GM12878 (cell line): ENCODE measurements around the gene GJD2. TPM values are rescaled to one million over a fixed set of nuclear protein-coding genes. Genes with fewer than 3 reads are reported as not detected.

ENCODE experiments used
- ATAC-seq: fragments of 200-7000 bp; cut with Tn5 transposase; 3 replicates; pipeline ENCODE4 v1.9.1; 2020; ENCODE audit warnings: mild to moderate bottlenecking, moderate library complexity
- BruUV-seq: library from RNA; stranded (reverse); fragments of 400-500 nt; replicated peaks from 2 replicates; lab custom pipeline; 2021; lab: Mats Ljungman, UMichigan
- CTCF ChIA-PET: fragments of 300-600 bp; sonication (Branson Sonifier 250); formaldehyde crosslinking; extraction: SDS; loops from one replicate; lab custom pipeline; 2021; ENCODE audit warnings: inconsistent platforms; lab: Yijun Ruan, JAX
- POLR2A ChIA-PET: fragments of 350-600 bp; formaldehyde crosslinking; extraction: SDS; loops from one replicate; lab custom pipeline; 2021; ENCODE audit warnings: inconsistent platforms; lab: Charles Lee
- RAD21 ChIA-PET: fragments of 300-600 bp; sonication (Branson Sonifier 250); formaldehyde crosslinking; loops from one replicate; lab custom pipeline; 2023; ENCODE audit warnings: antibody characterized with exemption; ENCODE audit not compliant: unreplicated experiment; lab: Charles Lee
- SMC1A ChIA-PET: fragments of 300-600 bp; sonication (Branson Sonifier 250); formaldehyde crosslinking; loops from one replicate; lab custom pipeline; 2023; ENCODE audit not compliant: unreplicated experiment, uncharacterized antibody; lab: Charles Lee
- DNase-seq: peaks from one replicate; pipeline ENCODE4 v3.0.0-alpha.2; 2011; ENCODE audit warnings: low read depth, low spot score
- FAIRE-seq: peaks from 3 replicates; lab custom pipeline; 2011; peaks lifted over from hg19 to GRCh38; lab: Jason Lieb, UNC
- H2AFZ ChIP-seq: 2 replicates; pipeline ENCODE4 v1.6.0; 2011; ENCODE audit warnings: low read depth, low read length, control low read depth; ENCODE audit not compliant: control insufficient read depth
- H3K27ac ChIP-seq: 2 replicates; pipeline ENCODE4 v1.5.1; 2011; ENCODE audit warnings: control low read depth; ENCODE audit not compliant: control insufficient read depth, insufficient read depth
- H3K27me3 ChIP-seq, 2 experiments: replicated peaks in 1 of 2; 2 replicates each; pipeline versions ENCODE4 v1.6.0 to v1.6.1; 2011; ENCODE audit warnings: low read length in 1 of 2; ENCODE audit not compliant: control insufficient read depth in 2 of 2, insufficient read depth in 2 of 2
- H3K36me3 ChIP-seq, 2 experiments: 2 replicates each; pipeline ENCODE4 v1.5.1; 2011; ENCODE audit warnings: low read length in 1 of 2; ENCODE audit not compliant: control insufficient read depth in 2 of 2, insufficient read depth in 2 of 2
- H3K4me1 ChIP-seq: 2 replicates; pipeline ENCODE4 v1.6.1; 2011; ENCODE audit warnings: mild to moderate bottlenecking, low read length, moderate library complexity, mixed read lengths; ENCODE audit not compliant: control insufficient read depth, insufficient read depth
- H3K4me2 ChIP-seq: 2 replicates; pipeline ENCODE4 v1.6.0; 2011; ENCODE audit warnings: control low read depth; ENCODE audit not compliant: control insufficient read depth, insufficient read depth
- H3K4me3 ChIP-seq: fragments of 200-600 bp; sonication (generic); 2 replicates; pipeline ENCODE4 v1.5.1; 2016
- H3K79me2 ChIP-seq: 2 replicates; pipeline ENCODE4 v1.6.0; 2011; ENCODE audit warnings: low read length; ENCODE audit not compliant: control insufficient read depth, insufficient read depth
- H3K9ac ChIP-seq: 2 replicates; pipeline ENCODE4 v1.8.0; 2011; ENCODE audit warnings: low read length, control low read depth, mixed read lengths; ENCODE audit not compliant: control insufficient read depth, insufficient read depth
- H3K9me3 ChIP-seq: replicated peaks from 3 replicates; pipeline ENCODE4 v1.5.1; 2011; ENCODE audit warnings: mild to moderate bottlenecking, low read length; ENCODE audit not compliant: control insufficient read depth, insufficient read depth
- H4K20me1 ChIP-seq: 2 replicates; pipeline ENCODE4 v1.6.0; 2011; ENCODE audit not compliant: control insufficient read depth, insufficient read depth
- CBX5 ChIP-seq: sonication (generic); IDR thresholded peaks from 2 replicates; pipeline ENCODE4 v1.6.1; 2016; ENCODE audit warnings: low read depth, moderate library complexity, mild to moderate bottlenecking, inconsistent platforms
- CHD1 ChIP-seq: IDR thresholded peaks from 2 replicates; pipeline ENCODE4 v1.6.1; 2012; ENCODE audit warnings: low read depth, low read length, improper control_type of control experiment
- CREB1 ChIP-seq: IDR thresholded peaks from 2 replicates; pipeline ENCODE4 v1.6.1; 2012; ENCODE audit warnings: low read depth, mild to moderate bottlenecking, inconsistent platforms
- KAT2A ChIP-seq: conservative IDR thresholded peaks from 2 replicates; pipeline ENCODE4 v1.6.1; 2011; ENCODE audit warnings: low read depth, low read length; ENCODE audit not compliant: control insufficient read depth
- MTA3 ChIP-seq: IDR thresholded peaks from 2 replicates; pipeline ENCODE4 v1.6.1; 2012; ENCODE audit warnings: low read length, inconsistent platforms, borderline replicate concordance
- NR2C1 ChIP-seq: fragments of 450-650 bp; IDR thresholded peaks from 2 replicates; pipeline ENCODE4 v1.6.1; 2017; ENCODE audit warnings: antibody characterized with exemption, mild to moderate bottlenecking, moderate library complexity
- NR2F1 ChIP-seq: fragments of 450-650 bp; conservative IDR thresholded peaks from 2 replicates; pipeline ENCODE4 v1.6.1; 2017; ENCODE audit warnings: mild to moderate bottlenecking
- PAX5 ChIP-seq: IDR thresholded peaks from 2 replicates; pipeline ENCODE4 v1.6.1; 2011; ENCODE audit warnings: low read depth, low read length, borderline replicate concordance
- PBX3 ChIP-seq: IDR thresholded peaks from 2 replicates; pipeline ENCODE4 v1.6.1; 2011; ENCODE audit warnings: mild to moderate bottlenecking, low read depth, low read length, moderate library complexity; ENCODE audit not compliant: insufficient replicate concordance
- POLR2A ChIP-seq: IDR thresholded peaks from 2 replicates; pipeline ENCODE4 v1.6.1; 2011; ENCODE audit warnings: low read depth, mild to moderate bottlenecking, low read length
- SIN3A ChIP-seq: IDR thresholded peaks from 2 replicates; pipeline ENCODE4 v1.6.1; 2012; ENCODE audit warnings: low read depth, low read length, improper control_type of control experiment
- SMAD5 ChIP-seq: IDR thresholded peaks from 2 replicates; pipeline ENCODE4 v1.6.1; 2016; ENCODE audit warnings: antibody characterized with exemption, low read depth
- SRF ChIP-seq, 2 experiments: IDR thresholded peaks; 2 replicates each; pipeline ENCODE4 v1.6.1; 2011; ENCODE audit warnings: low read depth in 2 of 2, low read length in 2 of 2, mild to moderate bottlenecking in 1 of 2, moderate library complexity in 1 of 2
- STAT1 ChIP-seq: fragments of 450-650 bp; conservative IDR thresholded peaks from 2 replicates; pipeline ENCODE4 v1.6.1; 2014; ENCODE audit warnings: antibody characterized with exemption, mild to moderate bottlenecking
- YBX1 ChIP-seq: fragments of 450-650 bp; IDR thresholded peaks from 2 replicates; pipeline ENCODE4 v1.6.1; 2016; ENCODE audit warnings: antibody characterized with exemption
- ZSCAN29 ChIP-seq: fragments of 450-650 bp; IDR thresholded peaks from 2 replicates; pipeline ENCODE4 v1.6.1; 2017; ENCODE audit warnings: mild to moderate bottlenecking, moderate library complexity
- WGBS: methylation state at CpG from one replicate; pipeline ENCODE4 v1.1.6; 2016; ENCODE audit warnings: low lambda C conversion rate; ENCODE audit not compliant: insufficient replicate concordance, insufficient coverage; ENCODE audit errors: missing lambda C conversion rate; 5-methylcytosine and 5-hydroxymethylcytosine counted together
- in situ Hi-C: fragments of 300-500 bp; cut with MboI; formaldehyde crosslinking; loops from 9 replicates; pipeline ENCODE4 v1.14.3; 2018; ENCODE audit warnings: mixed read lengths
- intact Hi-C: fragments of 100-400 bp; cut with micrococcal nuclease; formaldehyde crosslinking; loops from one replicate; pipeline ENCODE4 v1.14.2; 2022; ENCODE audit not compliant: unreplicated experiment
- polyA plus RNA-seq, 11 experiments: library from polyadenylated mRNA; depleted of rRNA in 4 of 11; unstranded in 6 of 11; stranded (reverse) in 5 of 11; fragments of >200 nt; fragmentation: Nextera tagmentation in 4 of 11; fragmentation: Illumina TruSeq in 1 of 11; extraction: Ambion mirVana in 4 of 11; extraction: Trizol in 1 of 11; gene quantifications; 1 replicate in 1 of 11; 2 replicates in 10 of 11; pipeline versions ENCODE4 v1.2.1 to v1.2.3, GENCODE V29; 2011 to 2016; ENCODE audit warnings: inconsistent platforms in 2 of 11, missing spikeins in 2 of 11, low read depth in 1 of 11
- total RNA-seq, 4 experiments: library from RNA; depleted of rRNA in 3 of 4; stranded (reverse); fragments of >200 nt in 3 of 4; fragmentation: Illumina TruSeq in 1 of 4; extraction: Trizol in 1 of 4; gene quantifications; 2 replicates each; pipeline versions ENCODE4 v1.2.1 to v1.2.3, GENCODE V29; 2013 to 2021

Gene GJD2
- total and polyA plus RNA-seq, 10 of the 15 experiments (the other 5 are each of a cell fraction or from before 2014, with no cell fraction given) = not detected

- TF ChIP-seq CREB1 (no peak), YBX1 (no peak), SMAD5 (no peak), MTA3 (no peak), STAT1 (no peak), SIN3A (no peak)
Measured at GRCh38 chr15:34773917-34774316, 19.1 kb upstream of the GJD2 start (continued).

- CTCF ChIA-PET = no interaction called here
Measured at GRCh38 chr15:34773013-34773412, 18.2 kb upstream of the GJD2 start.

GRCh38 chr15:34772312-34772711, 17.5 kb upstream of the GJD2 start:
- no peaks in the 10 kb centered on the region for H3K4me1 ChIP-seq
- RAD21 ChIA-PET = no interaction called here
- no peaks in the 10 kb centered on the region for H3K9me3 ChIP-seq
- H3K79me2 ChIP-seq = no peaks in the 10 kb centered on the region
- 43% methylated on average over 2 of the region's 2 CpGs for WGBS
- no peak for FAIRE-seq
- CTCF ChIA-PET = no interaction called here
- H3K9ac ChIP-seq = no peak overlapping the region
- H3K4me2 ChIP-seq = no peak overlapping the region
- H3K27me3 ChIP-seq = no peaks in the 10 kb centered on the region
- in situ Hi-C loops = no loop called here
- POLR2A ChIA-PET = no interaction called here
- intact Hi-C loops = no loop called here
- H3K36me3 ChIP-seq = no peaks in the 10 kb centered on the region
- DNase-seq = no peak
- SMC1A ChIA-PET = interaction anchor here (1.2 kb wide), 1 partner anchor 1596 kb away, joined by 4 read pairs; no protein-coding TSS in a partner anchor
- no peak overlapping the region for H3K4me3 ChIP-seq
- no TSS peak for BruUV-seq
- H3K27ac ChIP-seq = no peak overlapping the region
- H2AFZ ChIP-seq = no peak overlapping the region
- no peaks in the 10 kb centered on the region for H4K20me1 ChIP-seq
- no peak for ATAC-seq
- TF ChIP-seq CBX5 (no peak), ZSCAN29 (no peak), KAT2A (no peak), NR2F1 (no peak), POLR2A (no peak), CHD1 (no peak), PAX5 (no peak), PBX3 (no peak), NR2C1 (no peak), YBX1 (no peak)

More at GRCh38 chr15:34773013-34773412, 18.2 kb upstream of the GJD2 start:
- Histone ChIP-seq H3K79me2 (no peaks in the 10 kb centered on the region), H3K4me3 (no peak overlapping the region), H3K27ac (no peak overlapping the region), H3K36me3 (no peaks in the 10 kb centered on the region), H4K20me1 (no peaks in the 10 kb centered on the region), H3K27me3 (no peaks in the 10 kb centered on the region), H3K9me3 (no peaks in the 10 kb centered on the region), H2AFZ (no peak overlapping the region), H3K4me2 (no peak overlapping the region), H3K4me1 (no peaks in the 10 kb centered on the region), H3K9ac (no peak overlapping the region)
- ATAC-seq = no peak
- RAD21 ChIA-PET = no interaction called here
- no peak for DNase-seq
- no TSS peak for BruUV-seq
- no peak for FAIRE-seq
- in situ Hi-C loops = no loop called here
- POLR2A ChIA-PET = no interaction called here
- intact Hi-C loops = no loop called here
- TF ChIP-seq SRF (IDR thresholded peaks at IDR 0.05; ENCODE audit: low read depth in 2 of 2, low read length in 2 of 2) = no peak
- SMC1A ChIA-PET = no interaction called here
